ENCODE results near the gene FANCM. TPM values are rescaled to one million over a fixed set of nuclear protein-coding genes. Genes with fewer than 3 reads are reported as not detected.
"Not testable (repeated sequence)": the region's sequence is repeated elsewhere in the genome, so short reads cannot be mapped to it uniquely, and the experiment has no call there.

Gene FANCM
- total RNA-seq, 2 donors from 2014 or later = 3.4 to 4.2 TPM

- ATAC-seq = no peak
- no peak for DNase-seq
- intact Hi-C loops (cut with DNase I, micrococcal nuclease) = no loop called here
These were observed 68.5 kb downstream of the FANCM start for GRCh38 chr14:45204241-45204640.

GRCh38 chr14:45210159-45210558 lies 74.4 kb downstream of the FANCM start:
- ATAC-seq (no peak), DNase-seq (no peak)
- intact Hi-C loops (cut with DNase I, micrococcal nuclease) = no loop called here

GRCh38 chr14:45211295-45211694 lies 75.6 kb downstream of the FANCM start:
- ATAC-seq (no peak), DNase-seq (no peak)
- intact Hi-C loops (cut with DNase I, micrococcal nuclease) = no loop called here

- no peak for DNase-seq
- intact Hi-C loops (cut with DNase I, micrococcal nuclease) = no loop called here
- ATAC-seq = no peak
These were observed 76.5 kb downstream of the FANCM start for GRCh38 chr14:45212231-45212630.

GRCh38 chr14:45213716-45214115 lies 78.0 kb downstream of the FANCM start:
- ATAC-seq; intact Hi-C loops (cut with DNase I, micrococcal nuclease); DNase-seq: not testable (repeated sequence)

- ATAC-seq; DNase-seq; intact Hi-C loops (cut with DNase I, micrococcal nuclease): not testable (repeated sequence)
These were observed 78.6 kb downstream of the FANCM start for GRCh38 chr14:45214341-45214740.

GRCh38 chr14:45222485-45223262 lies 86.9 kb downstream of the FANCM start:
- peak; percentile 45 for ATAC-seq
- intact Hi-C loops (cut with DNase I, micrococcal nuclease) = no loop called here
- DNase-seq = no peak

GRCh38 chr14:45227566-45227965 lies 91.8 kb downstream of the FANCM start:
- ATAC-seq = no peak
- DNase-seq = no peak
- intact Hi-C loops (cut with DNase I, micrococcal nuclease) = no loop called here

- DNase-seq (no peak), ATAC-seq (no peak)
- intact Hi-C loops (cut with DNase I, micrococcal nuclease) = no loop called here
These were observed 103.3 kb downstream of the FANCM start for GRCh38 chr14:45238988-45239387.

GRCh38 chr14:45242706-45243105 lies 107.0 kb downstream of the FANCM start:
- intact Hi-C loops (cut with DNase I, micrococcal nuclease) = no loop called here
- no peak for ATAC-seq
- DNase-seq = no peak

GRCh38 chr14:45246151-45246550 lies 110.4 kb downstream of the FANCM start:
- ATAC-seq (no peak), DNase-seq (no peak)
- intact Hi-C loops (cut with DNase I, micrococcal nuclease) = no loop called here

- ATAC-seq (no peak), DNase-seq (no peak)
- intact Hi-C loops (cut with DNase I, micrococcal nuclease) = no loop called here
These were observed 111.0 kb downstream of the FANCM start for GRCh38 chr14:45246691-45247090.

GRCh38 chr14:45247427-45247826 lies 111.7 kb downstream of the FANCM start:
- intact Hi-C loops (cut with DNase I, micrococcal nuclease) = no loop called here
- ATAC-seq = no peak
- no peak for DNase-seq

- peak in 1 of 2 donors; percentile 28 for DNase-seq
- ATAC-seq = no peak
- intact Hi-C loops (cut with DNase I, micrococcal nuclease) = loop anchor here in 1 of 2 donors (10.0 kb wide), 1 partner anchor 115 kb away; the partner anchor contains the start of genes FANCM and FKBP3
These were observed 114.3 kb downstream of the FANCM start for GRCh38 chr14:45249856-45250575.

Other genes with a start within 250 kb of the FANCM start
- gene KLHL28, start 174.0 kb upstream of the FANCM start, total RNA-seq = 10 to 100 TPM; 13.8 to 17.6 TPM
- gene TOGARAM1, start 173.7 kb upstream of the FANCM start, total RNA-seq = 10 to 100 TPM; 11.0 to 13.6 TPM
- 10 to 100 TPM; 24.4 to 27.0 TPM for gene PRPF39, start 51.8 kb upstream of the FANCM start, total RNA-seq
- 10 to 100 TPM; 43.8 to 46.5 TPM for gene FKBP3, start 1.4 kb upstream of the FANCM start, total RNA-seq
- gene MIS18BP1, start 117.3 kb downstream of the FANCM start, total RNA-seq = 10 to 100 TPM; 17.5 to 18.8 TPM

All from left colon (tissue), 2 donors.